ENCODE data around the gene TGFB3.

DNA sequence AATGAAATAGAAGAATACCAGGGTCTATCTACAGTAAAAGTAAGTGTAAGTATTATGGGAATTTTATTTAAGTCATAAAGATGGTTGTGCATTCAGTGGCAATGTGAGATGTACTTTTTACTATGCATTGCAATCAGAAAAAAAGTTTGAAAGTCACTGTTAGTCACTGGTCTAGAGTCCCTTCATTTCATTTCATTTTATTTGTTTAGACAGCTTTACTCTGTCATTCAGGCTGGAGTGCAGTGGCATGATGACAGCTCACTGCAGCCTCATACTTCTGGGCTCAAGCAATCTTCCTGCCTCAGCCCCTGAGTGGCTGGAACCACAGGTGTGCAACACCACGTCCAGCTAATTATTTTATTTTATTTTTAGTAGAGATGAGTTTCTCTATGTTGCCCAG, 42.6 kb downstream of the TGFB3 start:
- TF ChIP-seq EZH2 (conservative IDR thresholded peaks at IDR 0.05; ENCODE audit: low read depth, low read length) (no peak), ELF4 (CRISPR knock-in tag; IDR thresholded peaks at IDR 0.05; ENCODE audit: borderline replicate concordance) (no peak), NCOA1 (CRISPR knock-in tag; IDR thresholded peaks at IDR 0.05) (no peak), CAMTA2 (CRISPR knock-in tag; IDR thresholded peaks at IDR 0.05; ENCODE audit: borderline replicate concordance) (no peak), NFE2 (CRISPR knock-in tag; IDR thresholded peaks at IDR 0.05) (no peak), SRSF4 (IDR thresholded peaks at IDR 0.05; ENCODE audit: low read depth, low read length, poor library complexity, severe bottlenecking) (no peak), KDM5A (IDR thresholded peaks at IDR 0.05; ENCODE audit: borderline replicate concordance, low read length) (no peak), SIX1 (CRISPR knock-in tag; IDR thresholded peaks at IDR 0.05; ENCODE audit: borderline replicate concordance) (no peak), ZBTB42 (CRISPR knock-in tag; IDR thresholded peaks at IDR 0.05) (no peak), ZNF569 (CRISPR knock-in tag; IDR thresholded peaks at IDR 0.05; ENCODE audit: borderline replicate concordance) (no peak)
- TF ChIP-seq, protein P1, sequence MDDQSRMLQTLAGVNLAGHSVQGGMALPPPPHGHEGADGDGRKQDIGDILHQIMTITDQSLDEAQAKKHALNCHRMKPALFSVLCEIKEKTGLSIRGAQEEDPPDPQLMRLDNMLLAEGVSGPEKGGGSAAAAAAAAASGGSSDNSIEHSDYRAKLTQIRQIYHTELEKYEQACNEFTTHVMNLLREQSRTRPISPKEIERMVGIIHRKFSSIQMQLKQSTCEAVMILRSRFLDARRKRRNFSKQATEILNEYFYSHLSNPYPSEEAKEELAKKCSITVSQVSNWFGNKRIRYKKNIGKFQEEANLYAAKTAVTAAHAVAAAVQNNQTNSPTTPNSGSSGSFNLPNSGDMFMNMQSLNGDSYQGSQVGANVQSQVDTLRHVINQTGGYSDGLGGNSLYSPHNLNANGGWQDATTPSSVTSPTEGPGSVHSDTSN (CRISPR knock-in tag; IDR thresholded peaks at IDR 0.05; ENCODE audit: borderline replicate concordance): no peak
- TF ChIP-seq, protein P2, sequence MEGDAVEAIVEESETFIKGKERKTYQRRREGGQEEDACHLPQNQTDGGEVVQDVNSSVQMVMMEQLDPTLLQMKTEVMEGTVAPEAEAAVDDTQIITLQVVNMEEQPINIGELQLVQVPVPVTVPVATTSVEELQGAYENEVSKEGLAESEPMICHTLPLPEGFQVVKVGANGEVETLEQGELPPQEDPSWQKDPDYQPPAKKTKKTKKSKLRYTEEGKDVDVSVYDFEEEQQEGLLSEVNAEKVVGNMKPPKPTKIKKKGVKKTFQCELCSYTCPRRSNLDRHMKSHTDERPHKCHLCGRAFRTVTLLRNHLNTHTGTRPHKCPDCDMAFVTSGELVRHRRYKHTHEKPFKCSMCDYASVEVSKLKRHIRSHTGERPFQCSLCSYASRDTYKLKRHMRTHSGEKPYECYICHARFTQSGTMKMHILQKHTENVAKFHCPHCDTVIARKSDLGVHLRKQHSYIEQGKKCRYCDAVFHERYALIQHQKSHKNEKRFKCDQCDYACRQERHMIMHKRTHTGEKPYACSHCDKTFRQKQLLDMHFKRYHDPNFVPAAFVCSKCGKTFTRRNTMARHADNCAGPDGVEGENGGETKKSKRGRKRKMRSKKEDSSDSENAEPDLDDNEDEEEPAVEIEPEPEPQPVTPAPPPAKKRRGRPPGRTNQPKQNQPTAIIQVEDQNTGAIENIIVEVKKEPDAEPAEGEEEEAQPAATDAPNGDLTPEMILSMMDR (CRISPR knock-in tag; IDR thresholded peaks at IDR 0.05): no peak
- TF ChIP-seq, protein P3, sequence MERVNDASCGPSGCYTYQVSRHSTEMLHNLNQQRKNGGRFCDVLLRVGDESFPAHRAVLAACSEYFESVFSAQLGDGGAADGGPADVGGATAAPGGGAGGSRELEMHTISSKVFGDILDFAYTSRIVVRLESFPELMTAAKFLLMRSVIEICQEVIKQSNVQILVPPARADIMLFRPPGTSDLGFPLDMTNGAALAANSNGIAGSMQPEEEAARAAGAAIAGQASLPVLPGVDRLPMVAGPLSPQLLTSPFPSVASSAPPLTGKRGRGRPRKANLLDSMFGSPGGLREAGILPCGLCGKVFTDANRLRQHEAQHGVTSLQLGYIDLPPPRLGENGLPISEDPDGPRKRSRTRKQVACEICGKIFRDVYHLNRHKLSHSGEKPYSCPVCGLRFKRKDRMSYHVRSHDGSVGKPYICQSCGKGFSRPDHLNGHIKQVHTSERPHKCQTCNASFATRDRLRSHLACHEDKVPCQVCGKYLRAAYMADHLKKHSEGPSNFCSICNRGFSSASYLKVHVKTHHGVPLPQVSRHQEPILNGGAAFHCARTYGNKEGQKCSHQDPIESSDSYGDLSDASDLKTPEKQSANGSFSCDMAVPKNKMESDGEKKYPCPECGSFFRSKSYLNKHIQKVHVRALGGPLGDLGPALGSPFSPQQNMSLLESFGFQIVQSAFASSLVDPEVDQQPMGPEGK (CRISPR knock-in tag; IDR thresholded peaks at IDR 0.05): no peak
- TF ChIP-seq, protein P4, sequence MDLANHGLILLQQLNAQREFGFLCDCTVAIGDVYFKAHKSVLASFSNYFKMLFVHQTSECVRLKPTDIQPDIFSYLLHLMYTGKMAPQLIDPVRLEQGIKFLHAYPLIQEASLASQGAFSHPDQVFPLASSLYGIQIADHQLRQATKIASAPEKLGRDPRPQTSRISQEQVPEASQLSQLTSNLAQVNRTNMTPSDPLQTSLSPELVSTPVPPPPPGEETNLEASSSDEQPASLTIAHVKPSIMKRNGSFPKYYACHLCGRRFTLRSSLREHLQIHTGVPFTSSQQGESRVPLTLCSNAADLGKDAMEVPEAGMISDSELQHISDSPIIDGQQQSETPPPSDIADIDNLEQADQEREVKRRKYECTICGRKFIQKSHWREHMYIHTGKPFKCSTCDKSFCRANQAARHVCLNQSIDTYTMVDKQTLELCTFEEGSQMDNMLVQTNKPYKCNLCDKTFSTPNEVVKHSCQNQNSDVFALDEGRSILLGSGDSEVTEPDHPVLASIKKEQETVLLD (CRISPR knock-in tag; IDR thresholded peaks at IDR 0.05; ENCODE audit: low read depth): no peak
